GM04504 (cell line): Measurements from ENCODE around the gene SREBF1.

ENCODE experiments used
- DNase-seq: peaks from one replicate; pipeline ENCODE4 v3.0.0-alpha.2; 2012; ENCODE audit warnings: low read depth

SREBF1 gene

DNA sequence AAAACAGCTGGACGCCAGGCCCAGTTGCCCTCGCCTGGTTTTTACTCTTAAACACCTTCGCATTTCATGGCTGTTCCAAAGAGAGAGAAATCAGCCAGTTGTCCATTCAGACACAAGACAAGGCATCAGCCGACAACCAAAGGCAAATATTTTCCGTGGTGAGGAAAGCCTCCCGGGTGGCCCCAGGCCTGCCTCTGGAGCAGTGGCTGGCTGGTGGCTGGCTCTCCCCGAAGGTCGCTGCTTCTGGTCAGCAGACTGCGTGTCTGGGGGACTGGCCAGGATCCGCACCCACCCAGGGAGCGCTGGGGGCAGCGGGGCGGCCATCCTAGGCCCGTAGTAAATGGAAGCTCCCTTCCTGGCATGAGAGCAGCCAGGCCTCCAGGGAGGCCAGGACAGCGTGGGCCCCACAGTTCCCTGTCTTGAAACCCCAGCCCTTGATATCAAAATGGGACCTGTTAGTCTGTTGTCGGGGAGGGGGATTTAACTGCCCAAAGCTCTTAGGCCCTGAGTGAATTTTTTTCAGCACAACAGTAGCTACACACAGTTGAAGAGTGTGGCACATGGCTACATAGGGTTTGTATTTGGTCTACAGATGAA lies 57.7 kb downstream of the SREBF1 start:
- DNase-seq: no peak

DNA sequence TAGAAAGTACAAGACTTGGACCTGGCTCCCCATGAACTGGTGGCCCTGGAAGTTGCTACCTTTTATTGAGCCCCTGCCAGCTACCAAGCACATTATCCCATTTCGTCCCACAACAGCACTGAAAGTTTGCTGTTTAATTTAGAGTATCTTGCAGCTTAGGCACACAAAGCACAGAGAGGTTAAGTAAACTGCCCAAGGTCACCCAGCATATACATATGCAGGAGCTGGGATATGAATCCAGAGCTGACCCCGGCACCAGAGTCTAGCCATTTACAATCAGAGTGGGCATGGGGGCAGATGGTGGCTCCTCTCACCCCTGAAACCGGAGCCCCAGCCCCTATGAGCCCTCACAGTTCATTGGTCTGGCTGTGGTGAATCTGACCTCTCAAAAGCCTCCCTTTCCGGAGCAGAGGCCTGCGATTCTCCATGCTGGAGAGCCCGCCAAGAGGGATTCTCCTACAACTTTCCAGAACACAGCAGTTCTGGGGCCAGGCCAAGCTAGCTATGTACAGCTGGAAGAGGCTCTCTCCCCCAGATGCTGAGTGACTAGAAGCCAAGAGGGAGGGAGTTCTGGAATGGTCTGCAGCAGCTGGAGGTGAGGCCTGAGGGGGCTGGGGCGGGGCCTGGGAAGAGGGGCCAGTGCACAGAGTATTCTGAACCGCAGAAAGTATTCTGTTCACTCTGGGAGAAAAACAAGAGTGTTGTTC lies 58.3 kb downstream of the SREBF1 start:
- DNase-seq: no peak

DNA sequence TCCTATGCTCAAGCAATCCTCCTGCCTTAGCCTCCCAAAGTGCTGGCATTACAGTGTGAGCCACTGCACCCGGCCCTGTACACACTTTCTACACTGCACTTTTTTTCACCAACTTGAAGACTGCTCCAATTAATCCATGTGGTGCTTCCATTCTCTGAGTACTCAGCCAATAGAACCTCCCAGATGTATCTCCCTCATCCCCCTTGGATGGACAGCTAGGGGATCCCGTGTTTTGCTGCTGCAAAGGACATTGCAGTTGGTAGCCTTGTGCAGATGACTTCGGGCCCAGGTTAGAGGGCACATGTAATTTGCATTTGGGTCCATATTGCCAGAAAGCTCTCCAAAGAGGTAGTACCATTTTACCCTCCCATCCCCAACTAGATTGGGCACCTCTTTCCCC lies 59.9 kb downstream of the SREBF1 start:
- DNase-seq: no peak

DNA sequence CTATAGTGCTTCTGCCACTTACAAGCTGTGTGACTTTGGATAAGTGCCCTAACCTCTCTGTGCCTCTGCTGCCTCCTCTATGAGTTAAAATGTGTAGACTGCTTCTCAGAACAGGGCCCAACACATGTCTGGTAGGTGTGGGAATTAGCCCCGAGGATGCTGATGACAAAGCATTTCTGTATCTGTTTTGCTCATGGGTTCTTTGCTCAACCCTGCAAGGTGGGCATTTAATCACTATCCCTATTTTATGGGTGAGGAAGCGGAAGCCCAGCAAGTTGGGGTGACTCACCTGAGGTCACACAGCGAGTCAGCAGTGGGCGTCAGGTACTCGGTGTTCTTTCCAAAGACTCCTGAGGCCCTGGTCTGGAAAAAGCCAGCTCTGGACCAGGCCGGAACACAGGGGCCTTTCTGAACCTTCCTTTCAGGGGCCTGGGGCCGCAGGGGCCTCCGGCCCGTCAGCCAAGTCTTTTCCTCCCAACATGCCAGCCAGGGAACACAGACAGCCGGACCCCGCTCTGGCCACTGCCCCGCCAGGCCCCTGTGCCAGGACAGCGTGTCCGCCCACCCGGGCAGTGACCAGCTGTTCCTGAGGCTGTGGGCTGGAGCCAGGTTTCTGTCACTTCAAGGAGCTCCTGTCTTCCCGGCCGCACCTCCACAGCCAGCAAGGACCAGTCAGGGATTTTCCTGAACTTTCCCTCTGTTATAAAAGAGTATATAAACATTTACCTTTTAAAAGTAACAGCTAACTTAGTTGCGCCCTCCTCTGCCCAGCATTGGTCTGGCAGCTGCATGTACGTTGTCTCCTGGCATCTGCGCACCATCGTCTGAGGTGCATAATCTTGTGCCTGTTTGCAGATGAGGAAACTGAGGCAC lies 62.5 kb downstream of the SREBF1 start:
- no peak for DNase-seq

GRCh38 chr17:17772231-17772630 lies 64.6 kb downstream of the SREBF1 start:
- no peak for DNase-seq

DNA sequence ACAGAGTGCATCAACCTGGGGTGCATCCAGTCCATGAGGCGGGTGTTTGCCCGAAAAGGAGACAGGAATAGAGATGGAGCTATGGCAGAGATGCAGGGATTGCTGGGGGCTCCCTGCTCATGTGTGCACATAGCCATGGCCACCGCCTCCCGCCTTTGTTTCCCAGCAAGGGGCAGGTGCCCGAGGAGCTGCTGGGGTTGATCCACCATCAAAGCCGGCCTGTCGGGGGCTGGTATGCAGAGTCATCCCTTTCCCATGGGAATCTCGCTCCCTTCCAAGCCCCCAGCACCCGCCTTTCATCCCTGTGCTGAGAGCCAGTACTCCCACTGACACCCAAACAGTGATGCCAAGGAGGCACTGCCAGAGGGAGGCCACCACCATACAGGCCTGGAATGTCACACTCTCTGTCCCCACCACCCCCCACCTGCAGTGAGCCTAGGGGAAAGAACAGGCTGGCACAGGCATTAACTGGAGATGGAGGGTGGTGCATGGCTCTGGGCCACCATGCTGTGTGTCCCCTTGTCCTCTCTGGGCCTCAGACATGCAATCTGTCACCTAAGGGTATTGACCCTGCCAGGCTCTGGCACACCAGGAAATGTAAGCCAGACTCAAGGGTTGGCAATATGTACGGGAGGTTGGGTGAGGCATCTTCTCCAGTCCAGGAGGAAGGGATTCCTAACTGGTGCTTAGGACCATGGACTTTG lies 65.1 kb downstream of the SREBF1 start:
- DNase-seq: no peak

DNA sequence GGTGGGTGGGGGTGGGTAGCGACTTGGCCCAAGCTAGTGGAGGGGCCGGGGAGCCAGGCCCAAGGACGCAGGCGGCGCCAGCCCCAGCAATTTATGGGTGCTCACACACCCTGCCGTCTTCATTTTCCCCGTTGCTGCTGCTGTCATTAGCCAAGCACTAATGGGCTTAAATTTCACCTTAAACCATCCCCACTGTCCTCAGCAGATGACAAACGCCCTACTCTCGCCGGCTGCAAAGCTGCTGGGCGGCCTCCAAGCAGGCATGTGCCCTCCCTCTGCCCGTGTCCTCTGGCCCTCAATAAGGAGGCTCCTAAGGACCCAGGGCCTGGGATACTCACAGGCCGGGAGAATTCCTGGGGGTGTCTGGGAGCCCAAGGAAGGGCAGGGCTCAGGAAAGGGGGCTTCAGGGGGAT lies 66.1 kb downstream of the SREBF1 start:
- DNase-seq: no peak

DNA sequence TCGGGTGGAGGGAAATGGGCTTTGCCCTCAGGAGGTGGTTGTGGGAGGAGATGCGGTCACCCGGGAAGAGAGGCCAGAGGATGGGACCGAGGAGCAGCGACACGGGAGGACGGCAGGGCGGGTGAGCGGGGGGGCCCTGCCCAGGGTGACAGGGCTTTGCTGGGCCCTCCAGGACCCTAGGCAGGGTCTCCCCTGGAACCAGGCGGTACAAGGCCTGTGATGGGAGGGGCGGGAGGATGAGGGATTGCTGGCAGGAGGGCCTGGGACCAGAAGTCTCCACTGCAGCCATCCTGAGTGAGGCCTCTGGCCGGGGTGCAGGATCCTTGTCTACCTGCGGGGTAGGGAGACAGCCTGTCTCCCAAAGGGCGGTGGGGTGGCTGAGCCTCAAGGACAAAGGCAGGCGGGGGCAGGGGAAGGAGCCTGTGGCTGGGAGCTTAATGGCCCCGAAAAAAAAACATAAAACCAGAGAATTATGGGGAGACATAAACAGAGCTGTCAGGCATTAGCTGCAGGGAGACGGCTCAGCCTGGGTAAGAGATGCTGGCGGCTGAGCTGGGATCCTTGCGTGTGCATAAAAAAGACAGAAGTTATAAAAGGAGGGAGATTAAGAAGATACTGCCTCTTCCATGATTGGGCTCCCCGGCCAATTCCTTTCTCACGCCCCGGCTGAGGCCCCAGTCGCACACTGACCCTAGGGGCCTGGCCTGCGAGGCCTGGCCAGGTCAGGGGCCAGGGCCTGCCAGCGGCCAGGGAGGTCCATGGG lies 66.7 kb downstream of the SREBF1 start:
- DNase-seq: no peak

DNA sequence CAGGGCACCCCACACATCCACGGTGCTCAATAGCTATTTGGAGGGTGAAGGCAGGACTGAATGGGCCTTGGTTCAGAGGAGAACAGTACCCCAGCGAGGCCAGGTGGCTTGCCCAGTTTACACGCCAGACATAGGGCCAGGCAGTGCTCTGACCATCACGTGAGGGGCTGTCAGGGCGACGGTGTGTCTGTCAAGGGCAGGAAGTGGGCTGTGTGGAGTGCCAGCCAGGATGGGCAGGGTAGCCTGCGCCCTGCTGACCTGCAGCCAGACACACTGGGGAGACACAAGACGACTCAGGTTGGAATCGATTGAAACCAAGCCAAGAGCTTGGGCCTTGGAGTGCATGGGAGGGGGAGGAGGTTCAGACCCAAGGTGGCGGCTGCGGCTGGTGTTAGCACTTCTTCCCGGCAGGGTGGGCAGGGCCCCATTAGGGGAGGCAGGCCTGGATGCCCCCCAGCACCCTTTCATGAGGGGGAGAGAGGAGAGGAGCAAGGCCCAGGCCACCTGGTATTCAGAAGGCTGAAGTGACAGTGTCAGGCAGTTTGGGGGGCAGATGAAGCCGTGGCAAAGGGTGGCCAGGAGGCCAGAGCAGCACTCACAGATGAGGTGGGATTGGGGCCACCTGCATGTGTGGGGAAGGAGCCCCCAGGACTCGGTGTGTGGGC lies 68.2 kb downstream of the SREBF1 start:
- DNase-seq: no peak

GRCh38 chr17:17767887-17768418 lies 68.8 kb downstream of the SREBF1 start:
- no peak for DNase-seq

DNA sequence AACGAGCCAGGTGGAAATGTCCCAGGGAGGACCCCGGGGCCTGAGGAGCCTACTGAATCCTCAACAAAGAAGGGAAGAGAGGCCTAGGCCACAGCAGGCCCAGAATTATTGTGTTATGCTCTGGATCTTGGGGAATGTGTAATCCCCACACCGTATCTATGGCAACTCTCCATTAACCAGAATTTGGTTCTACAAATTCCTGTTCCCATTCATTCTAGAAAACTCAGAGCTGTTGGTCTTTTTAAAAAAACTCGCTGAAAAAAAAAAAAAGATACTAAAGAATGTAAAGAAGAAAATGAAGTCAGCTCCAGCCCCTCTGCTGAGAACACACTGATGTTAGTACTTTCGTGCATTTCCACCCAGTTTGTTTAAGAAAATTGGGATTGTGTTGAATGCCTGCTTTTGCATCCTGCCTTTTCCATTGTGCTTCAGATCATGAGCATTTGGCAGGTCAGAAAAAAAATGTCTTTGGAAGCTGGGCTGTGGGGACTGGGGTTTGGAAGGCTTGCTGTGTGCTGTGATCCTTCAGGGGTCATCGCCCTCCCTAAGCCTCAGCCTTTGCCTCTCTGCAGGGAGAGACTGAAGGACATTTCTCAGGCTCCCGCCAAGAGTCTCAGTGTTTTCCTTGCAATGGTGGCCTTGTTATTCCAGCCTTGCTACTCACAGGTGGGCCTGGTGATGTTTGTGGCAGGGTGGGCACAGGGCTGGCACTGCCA lies 69.5 kb downstream of the SREBF1 start:
- no peak for DNase-seq

- no peak for DNase-seq
Measured at GRCh38 chr17:17766744-17767120, 70.1 kb downstream of the SREBF1 start.

DNA sequence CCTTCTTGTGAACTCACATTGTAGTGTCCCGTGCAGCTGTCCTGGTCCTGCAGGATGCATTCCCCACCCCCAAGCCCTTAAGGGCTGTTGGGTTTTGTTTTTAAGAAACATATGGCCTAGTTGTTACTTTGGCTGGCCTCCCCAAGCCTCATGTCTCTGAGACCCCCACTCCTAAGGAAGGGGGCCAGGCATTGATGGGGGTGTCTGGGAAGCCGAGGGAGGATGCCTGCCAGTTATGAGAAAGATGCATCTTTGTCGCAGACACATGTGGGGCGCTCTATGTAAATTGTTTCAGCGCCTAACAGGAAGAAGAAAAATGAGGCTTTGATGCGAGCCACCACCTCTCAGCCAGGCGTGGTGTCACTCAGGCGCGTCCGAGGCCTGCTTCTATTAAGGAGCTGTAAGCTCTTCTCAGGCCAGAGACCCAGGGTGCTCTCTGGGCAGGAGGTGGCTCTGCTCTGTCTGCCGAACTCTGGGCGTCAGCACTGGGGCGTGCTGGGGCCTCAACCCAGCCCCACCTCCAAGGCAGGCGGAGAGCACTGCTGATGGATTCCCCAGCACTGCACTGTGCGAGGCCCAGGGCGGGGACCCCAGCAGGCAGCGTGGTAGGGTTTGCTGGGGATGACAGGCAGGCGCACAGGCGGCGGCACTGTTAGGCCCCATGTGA lies 70.6 kb downstream of the SREBF1 start:
- DNase-seq: no peak

- DNase-seq: no peak
Measured at GRCh38 chr17:17765359-17766076, 71.3 kb downstream of the SREBF1 start.

GRCh38 chr17:17763734-17764133 lies 73.1 kb downstream of the SREBF1 start:
- no peak for DNase-seq

DNA sequence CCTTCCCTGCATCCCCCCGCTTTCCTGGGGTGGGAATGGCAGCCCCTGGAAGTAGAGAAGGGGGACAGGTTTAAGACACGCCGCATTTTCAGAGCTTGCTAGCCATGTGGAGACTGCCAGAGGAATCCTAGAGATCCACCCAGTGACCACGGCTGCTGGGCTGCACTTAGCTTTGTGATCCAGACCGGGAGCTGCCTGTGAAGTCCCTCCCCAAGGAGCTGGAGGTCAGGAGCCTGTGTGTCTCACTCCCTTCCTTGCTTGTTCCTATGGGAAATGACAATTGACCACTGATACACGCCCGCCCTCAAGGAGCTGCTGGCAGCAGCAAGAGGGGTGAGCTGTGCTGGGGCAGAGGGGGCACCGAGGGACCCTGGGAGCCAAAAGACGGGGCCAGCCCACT lies 73.7 kb downstream of the SREBF1 start:
- DNase-seq: no peak

GRCh38 chr17:17762744-17763105 lies 74.1 kb downstream of the SREBF1 start:
- no peak for DNase-seq
